Measurements from ENCODE around the gene SNRPD2.

- peak in 1 of 5 experiments; percentile 8 for TF ChIP-seq CTCF (IDR thresholded peaks at IDR 0.05 in 4 of 5, conservative IDR thresholded peaks at IDR 0.05 in 1 of 5)
- TF ChIP-seq POLR2A (IDR thresholded peaks at IDR 0.05) = no peak
Observed at GRCh38 chr19:45638930-45639729, 52.6 kb downstream of the SNRPD2 start, which contains the start of gene EML2.
